ENCODE measurements around the gene LRBA.
"Not testable (repeated sequence)": the region's sequence is repeated elsewhere in the genome, so short reads cannot be mapped to it uniquely, and the experiment has no call there.

The LRBA gene

DNA sequence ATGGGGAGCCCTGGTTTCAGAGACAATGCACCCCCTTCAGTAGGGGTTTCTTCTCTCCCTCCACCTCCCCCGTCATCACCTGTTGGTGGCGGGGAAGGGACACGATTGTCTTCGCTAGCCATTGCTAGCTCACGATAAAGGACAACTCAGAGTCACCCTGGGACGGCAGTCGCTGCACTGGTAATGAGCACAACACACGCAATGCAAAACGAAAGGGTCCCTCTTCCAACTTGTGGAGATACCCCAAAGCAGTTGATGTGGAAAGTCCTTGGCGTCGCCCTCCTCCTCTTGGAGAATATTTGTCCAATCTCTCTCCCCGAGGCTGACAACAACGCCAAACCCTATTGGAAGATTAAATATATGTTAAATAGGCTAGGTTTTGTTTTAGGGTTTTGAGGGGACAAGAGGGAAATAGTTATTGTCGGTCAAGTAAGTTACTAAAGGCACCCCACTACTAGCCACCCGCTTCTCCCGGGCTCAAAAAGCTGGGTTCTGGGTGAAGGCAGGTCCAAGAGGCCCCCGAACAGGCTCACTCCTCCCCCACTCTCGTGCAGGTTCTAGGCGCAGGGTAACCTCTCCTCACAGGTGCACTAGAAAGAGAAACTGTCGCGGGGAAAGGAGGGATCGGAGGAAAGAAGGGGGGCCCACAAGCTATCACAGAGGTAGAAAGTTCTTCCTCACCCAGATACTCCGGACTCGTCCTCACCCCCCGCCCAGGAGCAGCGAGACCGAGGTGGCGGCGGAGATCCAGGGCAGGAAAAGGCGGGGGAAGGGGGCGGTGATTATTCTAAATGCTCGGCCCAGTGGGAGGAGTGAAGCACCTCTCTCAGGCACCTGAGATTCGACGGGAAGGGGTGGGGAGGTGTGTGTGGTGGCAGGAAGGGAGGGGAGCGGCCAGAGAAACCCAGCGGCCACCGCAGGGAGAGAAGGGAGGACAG, at the start of gene LRBA:
LRBA (minus strand) TSS at position 764 of the 938 bp plus-strand sequence; CDS start at position 122, 642 bp downstream.
- DNase-seq, result peak; percentile 93

DNA sequence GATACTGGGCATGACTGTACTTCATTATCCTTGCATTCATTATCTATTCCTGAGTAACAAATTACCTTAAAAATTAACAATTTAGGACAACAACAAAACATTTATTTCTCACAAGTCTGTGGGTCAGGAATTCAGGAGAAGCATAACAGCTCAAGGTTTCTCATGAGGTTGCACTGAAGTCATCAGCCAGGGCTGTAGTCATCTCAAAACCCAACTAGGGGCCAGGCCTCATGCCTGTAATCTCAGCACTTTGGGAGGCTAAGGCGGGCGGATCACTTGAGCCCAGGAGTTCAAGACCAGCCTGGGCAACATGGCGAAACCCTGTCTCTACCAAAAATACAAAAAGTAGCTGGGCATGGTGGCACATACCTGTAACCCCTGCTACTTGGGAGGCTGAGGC, 48.1 kb upstream of the LRBA start:
- not testable (repeated sequence) for DNase-seq

GRCh38 chr4:151055539-151055938, 40.5 kb upstream of the LRBA start:
- no peak for DNase-seq

- no peak for DNase-seq
Measured at GRCh38 chr4:151052785-151053184, 37.7 kb upstream of the LRBA start.

- DNase-seq, result no peak
Measured at GRCh38 chr4:151049430-151049884, 34.4 kb upstream of the LRBA start.

DNA sequence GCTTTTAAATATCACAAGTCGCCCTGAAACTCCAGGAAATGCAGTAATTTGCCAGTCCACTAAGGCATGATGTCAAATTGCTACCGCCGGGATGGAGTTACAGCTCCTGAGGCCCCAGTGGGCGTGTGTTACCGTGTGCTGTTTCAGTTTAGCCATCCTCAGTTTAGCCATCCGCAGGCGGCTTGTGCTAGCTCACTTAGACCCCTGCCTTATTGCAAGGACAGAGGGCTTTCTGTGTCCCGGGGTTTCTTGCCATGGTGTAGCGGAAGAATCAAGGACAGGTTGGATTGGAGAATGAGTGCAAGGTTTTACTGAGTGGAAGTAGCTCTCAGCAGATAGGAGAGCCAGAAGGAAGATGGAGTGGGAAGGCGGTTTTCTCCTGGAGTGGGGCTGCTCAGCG, 33.8 kb upstream of the LRBA start:
- DNase-seq, result no peak

DNA sequence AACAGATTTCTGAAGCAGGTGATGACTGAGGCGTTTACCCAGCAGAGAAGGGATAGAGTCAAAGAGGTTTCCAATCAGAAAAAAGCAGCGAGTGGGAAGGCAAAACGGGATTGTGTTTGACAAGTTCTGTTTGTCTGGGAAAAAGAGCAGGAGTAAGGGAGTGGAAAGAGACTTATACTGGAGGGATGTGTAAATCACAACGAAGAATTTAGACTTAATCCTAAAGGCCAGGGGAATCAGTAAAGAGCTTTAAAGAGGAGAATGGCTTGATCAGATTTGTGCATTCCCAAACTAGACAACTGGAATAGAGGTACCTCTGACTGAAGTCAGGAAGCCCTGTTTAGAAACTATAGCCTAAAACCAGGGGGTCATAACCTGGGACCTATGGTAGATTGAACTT, 31.5 kb upstream of the LRBA start:
- no peak for DNase-seq

DNA sequence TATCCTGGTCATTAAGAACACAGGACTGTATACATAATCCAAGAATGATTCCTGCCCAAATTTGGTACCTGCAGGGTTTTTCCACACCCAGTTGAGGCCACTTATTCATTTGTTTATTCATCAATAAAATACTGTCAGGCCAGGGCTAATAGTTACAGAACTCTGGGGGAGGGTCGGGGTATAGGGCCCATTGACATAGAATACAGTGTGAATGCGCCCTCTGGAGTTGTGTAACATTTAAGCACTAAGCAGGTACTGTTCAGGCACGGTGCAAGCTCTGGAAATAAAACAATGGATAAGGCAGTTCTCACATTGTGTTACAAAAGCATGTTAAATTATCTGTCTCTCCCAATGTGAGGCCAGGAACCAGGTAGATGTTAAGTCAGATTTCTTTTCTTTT, 30.8 kb upstream of the LRBA start:
- DNase-seq, result no peak

DNA sequence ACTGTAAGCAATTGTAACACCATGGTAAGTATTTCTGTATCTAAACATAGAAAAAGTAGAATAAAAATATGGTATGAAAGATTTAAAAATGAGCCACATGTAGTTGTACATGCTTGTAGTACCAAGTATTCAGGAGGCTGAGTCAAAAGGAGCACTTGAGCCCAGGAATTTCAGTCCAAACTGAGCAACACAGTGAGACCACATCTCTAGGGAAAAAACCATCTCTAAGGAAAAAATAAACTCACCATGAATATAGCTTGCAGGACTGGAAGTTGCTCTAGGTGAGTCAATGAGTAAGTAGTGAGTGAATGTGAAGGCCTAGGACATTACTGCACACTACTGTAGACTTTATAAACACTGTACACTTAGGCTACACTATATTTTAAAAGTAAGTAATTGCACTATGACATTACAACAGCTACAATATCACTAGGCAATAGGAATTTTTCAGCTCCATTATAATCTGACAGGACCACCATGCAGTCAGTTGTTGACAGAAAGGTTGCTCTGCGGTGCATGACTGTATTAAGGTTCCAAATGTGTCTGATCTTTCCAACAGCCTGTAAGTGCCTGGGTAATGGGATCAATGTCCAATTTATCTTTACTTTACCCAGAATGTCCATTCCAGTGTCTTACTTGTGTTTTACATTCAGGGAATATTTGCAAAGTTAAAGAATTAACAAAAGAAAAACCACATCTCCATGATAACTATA, 28.9 kb upstream of the LRBA start:
- no peak for DNase-seq

- no peak for DNase-seq
Measured at GRCh38 chr4:151039733-151040132, 24.6 kb upstream of the LRBA start.

- no peak for DNase-seq
Measured at GRCh38 chr4:151038452-151039157, 23.5 kb upstream of the LRBA start.

DNA sequence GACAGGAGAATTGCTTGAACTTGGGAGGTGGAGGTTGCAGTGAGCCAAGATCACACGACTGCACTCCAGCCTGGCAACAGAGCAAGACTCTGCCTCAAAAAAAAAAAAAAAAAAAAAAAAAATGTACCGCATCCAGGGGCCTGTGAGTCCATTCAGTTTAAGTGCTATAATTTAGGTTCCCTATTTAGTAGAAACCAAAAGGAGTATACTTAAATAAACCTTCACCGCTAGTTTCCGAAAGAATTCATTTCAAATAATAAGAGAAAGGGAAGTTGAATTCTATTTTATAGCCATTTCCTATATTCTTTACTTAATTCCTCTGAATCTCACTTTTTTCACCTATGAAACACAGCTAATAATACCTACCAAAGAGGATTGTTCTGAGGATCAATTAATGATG, 20.8 kb upstream of the LRBA start:
- no peak for DNase-seq

- DNase-seq, result no peak
Measured at GRCh38 chr4:151035328-151035727, 20.2 kb upstream of the LRBA start.

- no peak for DNase-seq
Measured at GRCh38 chr4:151034829-151035228, 19.7 kb upstream of the LRBA start.

DNA sequence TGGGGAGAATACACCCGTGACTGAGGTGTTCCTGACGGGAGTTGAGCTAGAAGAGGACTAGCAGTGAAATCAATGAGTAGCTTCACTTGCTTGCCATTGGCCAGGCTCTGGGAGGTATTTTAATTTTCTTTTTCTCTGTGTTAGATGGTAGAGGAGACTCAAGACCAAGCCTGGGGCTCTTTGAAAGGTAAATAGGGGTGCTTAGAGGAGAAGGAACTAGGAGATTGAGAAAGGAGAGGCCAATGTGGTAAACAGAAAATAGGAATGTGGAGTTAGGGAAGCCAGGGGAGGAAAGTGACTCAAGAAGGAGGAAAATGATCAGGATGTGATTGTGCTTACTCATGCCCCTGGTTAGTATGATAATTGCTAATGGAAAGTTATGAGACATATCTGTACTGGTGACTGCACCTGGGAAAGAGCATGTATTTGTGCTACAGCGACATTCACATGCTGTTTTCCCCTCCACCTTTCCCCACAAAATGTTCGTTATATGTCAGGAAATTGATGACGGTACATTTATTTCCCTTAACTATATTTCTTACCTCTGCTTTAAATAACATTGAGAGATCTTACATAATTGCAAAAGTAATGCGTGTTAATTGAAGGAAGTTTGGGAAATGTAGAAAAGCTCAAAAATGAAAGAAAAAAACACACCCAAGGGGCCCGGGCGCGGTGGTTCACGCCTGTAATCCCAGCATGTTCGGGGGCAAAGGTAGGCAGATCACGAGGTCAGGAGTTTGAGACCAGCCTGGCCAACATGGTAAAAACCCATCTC, 16.9 kb upstream of the LRBA start:
- DNase-seq, result no peak

DNA sequence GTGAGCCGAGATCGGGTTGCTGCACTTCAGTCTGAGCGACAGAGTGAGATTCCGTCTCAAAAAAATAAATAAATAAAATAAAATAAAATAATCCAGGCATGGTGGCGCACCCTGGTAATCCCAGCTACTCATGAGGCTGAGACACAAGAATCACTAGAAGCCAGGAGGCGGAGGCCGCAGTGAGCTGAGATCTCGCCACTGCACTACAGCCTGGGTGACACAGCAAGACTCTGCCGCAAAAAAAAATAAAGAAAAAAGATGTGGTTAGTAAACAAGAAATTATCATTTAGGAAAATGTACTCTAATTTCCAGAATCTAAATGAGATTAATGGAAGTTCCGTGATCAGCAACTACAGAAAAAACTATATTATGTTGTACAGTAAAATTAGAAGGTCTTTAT, 14.5 kb upstream of the LRBA start:
- DNase-seq, result no peak

- not testable (repeated sequence) for DNase-seq
Measured at GRCh38 chr4:151029006-151029405, 13.9 kb upstream of the LRBA start.

GRCh38 chr4:151025759-151026158, 10.7 kb upstream of the LRBA start:
- no peak for DNase-seq

GRCh38 chr4:151022586-151022985, 7.5 kb upstream of the LRBA start:
- no peak for DNase-seq

- DNase-seq, result no peak
Measured at GRCh38 chr4:151021637-151022334, 6.7 kb upstream of the LRBA start.

DNA sequence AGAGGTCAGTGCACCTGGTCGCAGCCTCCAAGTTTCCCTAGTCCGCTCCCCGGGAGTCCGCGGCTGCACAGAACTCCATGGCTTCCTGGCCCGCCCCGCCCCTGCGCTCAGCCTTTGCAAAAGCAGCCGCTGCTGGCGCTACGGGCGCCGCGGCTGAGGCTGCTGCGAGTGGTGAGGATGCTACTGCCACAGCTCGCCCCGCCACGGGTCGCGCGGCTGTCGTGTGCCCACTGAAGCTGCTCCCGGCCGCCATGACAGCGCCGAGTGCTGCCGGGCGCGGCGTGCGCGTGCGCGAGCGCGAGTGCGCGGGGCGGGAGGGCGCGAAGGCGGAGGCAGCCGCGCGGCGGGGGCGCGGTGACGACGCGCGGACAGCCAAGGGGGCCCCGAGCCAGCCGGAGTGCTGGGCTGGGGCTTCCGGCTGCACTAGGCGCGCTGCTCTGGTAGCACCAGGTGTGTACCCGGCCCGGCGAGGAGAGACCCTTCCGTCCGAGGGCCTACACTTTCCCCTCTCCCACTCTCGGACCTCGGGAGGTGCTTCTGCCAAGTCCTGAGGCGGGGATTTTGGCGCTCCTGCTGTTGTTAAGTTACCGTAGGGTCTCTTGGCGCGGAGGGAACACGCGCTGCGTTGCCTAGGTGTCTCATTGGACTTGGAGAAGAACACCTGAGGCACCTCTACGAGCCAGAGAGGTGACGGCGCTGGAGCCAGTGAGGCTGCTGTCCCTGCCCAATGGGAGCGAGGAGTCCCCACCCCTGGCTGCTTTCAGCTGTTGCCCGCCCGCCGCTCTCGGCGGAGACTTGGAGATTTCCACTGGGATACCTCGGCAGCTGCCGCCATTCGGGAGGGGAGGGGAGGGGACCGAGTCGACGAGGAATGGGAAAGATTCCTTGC, 619 bp upstream of the LRBA start:
- peak; percentile 94 for DNase-seq

All from eye (tissue), 1 donor.